IMR-90 (cell line): ENCODE data around the gene PRCD. TPM values are rescaled to one million over a fixed set of nuclear protein-coding genes. Genes with fewer than 3 reads are reported as not detected.

Source experiments
- ATAC-seq: fragments of 200-7000 bp; cut with Tn5 transposase; 2 replicates; pipeline ENCODE4 v1.9.1; 2020; ENCODE audit warnings: low read depth, mild to moderate bottlenecking, moderate library complexity
- BruUV-seq: library from RNA; stranded (reverse); fragments of 400-500 nt; replicated peaks from 2 replicates; lab custom pipeline; 2021; lab: Mats Ljungman, UMichigan
- CTCF ChIA-PET: fragments of 300-600 bp; formaldehyde crosslinking; extraction: SDS; loops from one replicate; lab custom pipeline; 2021; ENCODE audit warnings: antibody characterized with exemption; lab: Yijun Ruan, JAX
- POLR2A ChIA-PET: fragments of 300-600 bp; sonication (Branson Sonifier 250); formaldehyde crosslinking; loops from one replicate; lab custom pipeline; 2022; ENCODE audit warnings: antibody characterized with exemption; ENCODE audit not compliant: unreplicated experiment; lab: Charles Lee
- DNase-seq: peaks from one replicate; pipeline ENCODE4 v3.0.0; 2013
- H2AFZ ChIP-seq: replicated peaks from 2 replicates; pipeline ENCODE3; 2013; ENCODE audit warnings: low read length, mild to moderate bottlenecking; ENCODE audit not compliant: poor library complexity
- H2AK5ac ChIP-seq: 2 replicates; pipeline ENCODE4 v1.6.1; 2013; ENCODE audit warnings: low read depth, low read length, inconsistent platforms
- H2AK9ac ChIP-seq: replicated peaks from 2 replicates; pipeline ENCODE3; 2013; ENCODE audit warnings: mild to moderate bottlenecking, low read depth, low read length, moderate library complexity; ENCODE audit not compliant: poor library complexity
- H2BK120ac ChIP-seq: 2 replicates; pipeline ENCODE4 v1.6.1; 2013; ENCODE audit warnings: low read depth, low read length, inconsistent platforms
- H2BK15ac ChIP-seq: 3 replicates; pipeline ENCODE4 v1.6.1; 2013; ENCODE audit warnings: low read depth, low read length, inconsistent platforms
- H2BK20ac ChIP-seq: 2 replicates; pipeline ENCODE4 v1.6.1; 2013; ENCODE audit warnings: low read depth, mild to moderate bottlenecking, inconsistent platforms, low read length, moderate library complexity
- H2BK5ac ChIP-seq: 2 replicates; pipeline ENCODE4 v1.6.1; 2013; ENCODE audit warnings: mild to moderate bottlenecking, low read depth, low read length, inconsistent platforms; ENCODE audit not compliant: poor library complexity, severe bottlenecking
- H3K14ac ChIP-seq: replicated peaks from 2 replicates; pipeline ENCODE4 v1.6.1; 2013; ENCODE audit warnings: low read depth, low read length, inconsistent platforms
- H3K18ac ChIP-seq: 2 replicates; pipeline ENCODE4 v1.6.1; 2013; ENCODE audit warnings: low read depth, low read length, control low read depth
- H3K23ac ChIP-seq: 2 replicates; pipeline ENCODE4 v1.6.1; 2013; ENCODE audit warnings: low read depth, low read length, inconsistent platforms
- H3K27ac ChIP-seq: 2 replicates; pipeline ENCODE4 v1.5.1; 2013; ENCODE audit warnings: mild to moderate bottlenecking, control low read depth, low read length; ENCODE audit not compliant: insufficient read depth
- H3K27me3 ChIP-seq: 2 replicates; pipeline ENCODE4 v1.6.1; 2013; ENCODE audit warnings: low read length; ENCODE audit not compliant: control insufficient read depth, insufficient read depth
- H3K36me3 ChIP-seq: 2 replicates; pipeline ENCODE4 v1.6.1; 2013; ENCODE audit warnings: low read length, mixed read lengths; ENCODE audit not compliant: control insufficient read depth, insufficient read depth
- H3K4ac ChIP-seq: 2 replicates; pipeline ENCODE4 v1.6.1; 2013; ENCODE audit warnings: low read depth, low read length, inconsistent platforms
- H3K4me1 ChIP-seq: 2 replicates; pipeline ENCODE4 v1.6.1; 2013; ENCODE audit warnings: low read length, mixed read lengths; ENCODE audit not compliant: control insufficient read depth, insufficient read depth
- H3K4me2 ChIP-seq: 2 replicates; pipeline ENCODE4 v1.6.1; 2013; ENCODE audit warnings: low read depth, mild to moderate bottlenecking, control low read depth, low read length, moderate library complexity
- H3K4me3 ChIP-seq: 2 replicates; pipeline ENCODE4 v1.5.1; 2013; ENCODE audit warnings: low read depth, mild to moderate bottlenecking, control low read depth, low read length, moderate library complexity; ENCODE audit not compliant: insufficient read depth
- H3K56ac ChIP-seq: 2 replicates; pipeline ENCODE4 v1.6.1; 2013; ENCODE audit warnings: low read length, inconsistent platforms; ENCODE audit not compliant: insufficient read depth; ENCODE audit errors: extremely low read depth
- H3K79me1 ChIP-seq, 2 experiments: 2 replicates each; pipeline ENCODE4 v1.6.1; 2013; ENCODE audit warnings: low read length in 2 of 2, inconsistent platforms in 1 of 2, low read depth in 1 of 2
- H3K9ac ChIP-seq: 2 replicates; pipeline ENCODE4 v1.6.1; 2013; ENCODE audit warnings: low read depth, low read length, control low read depth
- H3K9me1 ChIP-seq: 2 replicates; pipeline ENCODE4 v1.6.1; 2013; ENCODE audit warnings: low read length, inconsistent platforms; ENCODE audit not compliant: insufficient read depth
- H3K9me3 ChIP-seq: 2 replicates; pipeline ENCODE4 v1.6.1; 2013; ENCODE audit warnings: low read length; ENCODE audit not compliant: control insufficient read depth, insufficient read depth
- H4K20me1 ChIP-seq: 2 replicates; pipeline ENCODE4 v1.6.1; 2013; ENCODE audit warnings: low read length, inconsistent platforms; ENCODE audit not compliant: insufficient read depth
- H4K5ac ChIP-seq: 2 replicates; pipeline ENCODE4 v1.6.1; 2013; ENCODE audit warnings: mild to moderate bottlenecking, low read depth, low read length, control low read depth
- H4K8ac ChIP-seq, 2 experiments: 2 replicates each; pipeline ENCODE4 v1.6.1; 2013; ENCODE audit warnings: low read depth in 2 of 2, low read length in 2 of 2, control low read depth in 1 of 2, inconsistent platforms in 1 of 2
- H4K91ac ChIP-seq: 2 replicates; pipeline ENCODE4 v1.6.1; 2013; ENCODE audit warnings: low read depth, low read length, inconsistent platforms; ENCODE audit not compliant: insufficient read depth
- MAZ ChIP-seq: IDR thresholded peaks from 2 replicates; pipeline ENCODE4 v1.6.1; 2012; ENCODE audit warnings: low read depth, mild to moderate bottlenecking, low read length, improper control_type of control experiment, moderate library complexity, borderline replicate concordance
- WGBS, 2 experiments: methylation state at CpG; one replicate each; pipeline versions ENCODE4 v1.1.5 to v1.1.7; 2013; ENCODE audit warnings: missing lambda C conversion rate in 2 of 2; ENCODE audit not compliant: insufficient read length in 1 of 2; ENCODE audit errors: extremely low coverage in 2 of 2; 5-methylcytosine and 5-hydroxymethylcytosine counted together
- dilution Hi-C: fragments of 300-500 bp; cut with HindIII; formaldehyde crosslinking; loops from one replicate; pipeline ENCODE4 v1.14.3; 2018; ENCODE audit warnings: low sequenced_read_pairs; ENCODE audit not compliant: unreplicated experiment
- in situ Hi-C: fragments of 300-500 bp; cut with MboI; formaldehyde crosslinking; loops from 3 replicates; pipeline ENCODE4 v1.14.3; 2019; ENCODE audit warnings: low sequenced_read_pairs, inconsistent platforms, mixed read lengths
- intact Hi-C: fragments of 100-400 bp; cut with micrococcal nuclease; formaldehyde crosslinking; loops from 2 replicates; pipeline ENCODE4 v1.10.0; 2022
- polyA plus RNA-seq, 3 experiments: library from polyadenylated mRNA; depleted of rRNA; stranded (reverse); fragments of >200 nt; gene quantifications; 2 replicates each; pipeline ENCODE4 v1.2.3, GENCODE V29; 2012; ENCODE audit warnings: low replicate concordance in 1 of 3
- total RNA-seq: library from RNA; depleted of rRNA; stranded (reverse); fragments of >200 nt; gene quantifications from 2 replicates; pipeline ENCODE4 v1.2.3, GENCODE V29; 2012

The PRCD gene
- total and polyA plus RNA-seq, 2 of the 4 experiments (the other 2 are of a cell fraction) = 0.32 TPM; not detected in 1

- dilution Hi-C loops (no loop called here), in situ Hi-C loops (no loop called here), intact Hi-C loops (no loop called here)
- no peak overlapping the region for H3K18ac ChIP-seq
- no peak overlapping the region for H2BK20ac ChIP-seq
- peaks cover 31% of the 10 kb centered on the region for H3K27me3 ChIP-seq
- H3K9ac ChIP-seq = no peak overlapping the region
- no peak overlapping the region for H3K4me3 ChIP-seq
- no peak overlapping the region for H3K14ac ChIP-seq
- DNase-seq (no peak), ATAC-seq (no peak)
- ChIA-PET CTCF (no interaction called here), POLR2A (interaction anchor here (0.7 kb wide), 1 partner anchor 19 kb away, joined by 3 read pairs; no protein-coding TSS in a partner anchor)
- no peaks in the 10 kb centered on the region for H3K79me1 ChIP-seq
- no peaks in the 10 kb centered on the region; the same call in 1 of the 2 replicates for H3K9me1 ChIP-seq
- H2AFZ ChIP-seq = peak overlapping the region; percentile 72
- H4K91ac ChIP-seq = no peak overlapping the region
- H3K4me1 ChIP-seq = no peaks in the 10 kb centered on the region; the same call in 1 of the 2 replicates
- H3K9me3 ChIP-seq = 0 out of 2 replicates have a peak, but pooled peaks cover 2% of the 10 kb centered on the region
- H3K23ac ChIP-seq = no peak overlapping the region
- TF ChIP-seq MAZ = no peak
- H2AK5ac ChIP-seq = no peak overlapping the region
- H2BK120ac ChIP-seq = no peak overlapping the region
- H3K4ac ChIP-seq = no peak overlapping the region
- no peaks in the 10 kb centered on the region for H4K20me1 ChIP-seq
- no peak overlapping the region for H4K5ac ChIP-seq
- no peak overlapping the region for H3K27ac ChIP-seq
- H3K56ac ChIP-seq = no peak overlapping the region
- H2BK5ac ChIP-seq = no peak overlapping the region
- no peak overlapping the region for H3K4me2 ChIP-seq
- H2BK15ac ChIP-seq = no peak overlapping the region
- no peak overlapping the region for H2AK9ac ChIP-seq
- no TSS peak for BruUV-seq
- H4K8ac ChIP-seq = no peak overlapping the region
- 39% methylated on average over 3 of the region's 17 CpGs; no CpG with 5 or more reads in 1 of the 2 experiments for WGBS, 2 experiments
- H3K36me3 ChIP-seq = no peaks in the 10 kb centered on the region
These were observed 47.1 kb downstream of the PRCD start for GRCh38 chr17:76586741-76587487.
